Large intestine (tissue), 3 donors: ENCODE data around the gene TBC1D2B. TPM values are rescaled to one million over a fixed set of nuclear protein-coding genes. Genes with fewer than 3 reads are reported as not detected.
"Not testable (repeated sequence)": the region's sequence is repeated elsewhere in the genome, so short reads cannot be mapped to it uniquely, and the experiment has no call there.

ENCODE experiments used
- DNase-seq, 2 donors: peaks; one replicate each; pipeline versions ENCODE4 v3.0.0 to v3.0.0-alpha.2; 2013
- H3K27ac ChIP-seq: one replicate; pipeline ENCODE4 v1.5.1; 2013; ENCODE audit warnings: low read length
- H3K27me3 ChIP-seq: 2 replicates; pipeline ENCODE4 v1.6.1; 2013; ENCODE audit warnings: low read length; ENCODE audit not compliant: control insufficient read depth, insufficient read depth
- H3K36me3 ChIP-seq: 2 replicates; pipeline ENCODE4 v1.6.1; 2013; ENCODE audit warnings: low read length; ENCODE audit not compliant: control insufficient read depth, insufficient read depth
- H3K4me1 ChIP-seq: one replicate; pipeline ENCODE4 v1.6.1; 2013; ENCODE audit warnings: low read length; ENCODE audit not compliant: control insufficient read depth, insufficient read depth
- H3K4me3 ChIP-seq: one replicate; pipeline ENCODE4 v1.5.1; 2013; ENCODE audit warnings: low read length
- H3K9me3 ChIP-seq: one replicate; pipeline ENCODE4 v1.6.1; 2013; ENCODE audit warnings: mild to moderate bottlenecking, low read depth, low read length, moderate library complexity; ENCODE audit not compliant: control insufficient read depth
- WGBS: methylation state at CpG from one replicate; pipeline ENCODE4 v1.1.5; 2013; ENCODE audit warnings: low lambda C conversion rate; ENCODE audit not compliant: insufficient coverage; 5-methylcytosine and 5-hydroxymethylcytosine counted together
- polyA plus RNA-seq: library from polyadenylated mRNA; unstranded; fragments of 120-200 nt; gene quantifications from one replicate; pipeline ENCODE4 v1.2.1, GENCODE V29; 2013

The TBC1D2B gene
- polyA plus RNA-seq, 1 donor, result 44.6 TPM

DNA sequence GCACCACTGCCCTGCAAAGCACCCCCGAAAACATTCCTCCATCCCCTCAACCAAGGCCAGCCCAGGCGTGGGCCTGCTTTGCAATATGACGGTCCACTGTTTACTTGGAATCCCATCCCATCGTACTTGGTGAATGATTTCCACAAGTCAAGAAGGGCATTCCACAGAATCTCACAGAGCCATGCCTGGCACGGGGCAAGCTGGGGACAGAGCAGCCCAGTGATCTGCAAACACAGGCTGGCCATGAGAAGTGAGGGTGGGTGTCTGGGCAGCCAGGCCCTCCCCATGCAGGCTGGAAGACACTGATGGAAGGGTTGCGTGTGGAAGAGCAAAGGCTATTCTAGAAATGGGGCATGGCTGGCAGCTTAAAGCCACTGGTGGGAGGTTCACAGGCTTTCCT, 80.3 kb downstream of the TBC1D2B start:
- not testable (repeated sequence) for H3K4me3 ChIP-seq, DNase-seq, H3K4me1 ChIP-seq, H3K9me3 ChIP-seq, H3K27me3 ChIP-seq, H3K27ac ChIP-seq
- no CpG with 5 or more reads among the region's 6 CpGs for WGBS
- peaks cover 67% of the 10 kb centered on the region for H3K36me3 ChIP-seq

DNA sequence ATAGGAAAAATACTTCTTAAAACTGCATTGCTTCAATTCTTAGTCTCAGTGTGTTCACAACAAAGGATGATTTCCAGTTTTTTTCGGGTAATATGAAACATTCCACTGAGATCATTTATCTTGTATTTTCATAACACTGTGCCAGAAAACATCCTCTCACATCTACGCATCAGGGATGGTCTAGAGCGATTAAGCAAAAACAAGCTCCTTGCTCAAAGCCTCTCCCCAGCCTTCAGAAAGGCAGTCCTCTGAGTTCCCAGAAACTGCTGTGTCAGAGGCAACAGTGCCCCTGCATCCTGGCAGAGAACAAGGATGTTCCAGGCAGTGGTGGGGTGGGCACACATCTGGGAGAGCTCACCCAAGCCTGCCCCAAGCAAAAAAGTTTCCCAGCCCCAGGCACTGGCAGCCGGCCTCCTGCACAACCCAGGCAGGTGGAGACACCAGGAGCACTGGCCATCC, 80.8 kb downstream of the TBC1D2B start:
- H3K4me3 ChIP-seq, H3K4me1 ChIP-seq, H3K9me3 ChIP-seq, H3K27me3 ChIP-seq, H3K27ac ChIP-seq, DNase-seq: not testable (repeated sequence)
- WGBS, result no CpG with 5 or more reads among the region's 4 CpGs
- peaks cover 63% of the 10 kb centered on the region for H3K36me3 ChIP-seq

DNA sequence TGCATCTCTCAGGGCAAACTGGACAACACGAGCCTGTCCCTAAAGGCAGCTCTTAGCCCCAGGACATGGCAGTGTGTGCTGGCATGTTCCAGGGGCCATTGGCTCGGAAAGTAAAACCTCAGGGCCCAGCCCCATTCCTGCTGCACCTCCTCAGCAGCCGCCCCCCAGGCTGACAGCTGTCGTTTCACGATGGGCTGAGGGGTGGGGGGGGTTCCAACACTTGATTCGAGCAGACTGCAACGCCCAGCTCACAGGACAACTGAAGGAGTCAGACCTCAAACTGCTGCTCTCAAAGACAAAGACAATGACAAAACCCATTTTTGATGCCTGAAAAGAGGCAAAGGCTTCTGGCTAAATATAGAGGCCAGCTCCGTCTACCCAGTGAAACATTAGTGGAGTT, 81.3 kb downstream of the TBC1D2B start:
- WGBS, result 100% methylated on average over 1 of the region's 8 CpGs
- H3K36me3 ChIP-seq, result peaks cover 58% of the 10 kb centered on the region
- H3K27ac ChIP-seq, result not testable (repeated sequence)

DNA sequence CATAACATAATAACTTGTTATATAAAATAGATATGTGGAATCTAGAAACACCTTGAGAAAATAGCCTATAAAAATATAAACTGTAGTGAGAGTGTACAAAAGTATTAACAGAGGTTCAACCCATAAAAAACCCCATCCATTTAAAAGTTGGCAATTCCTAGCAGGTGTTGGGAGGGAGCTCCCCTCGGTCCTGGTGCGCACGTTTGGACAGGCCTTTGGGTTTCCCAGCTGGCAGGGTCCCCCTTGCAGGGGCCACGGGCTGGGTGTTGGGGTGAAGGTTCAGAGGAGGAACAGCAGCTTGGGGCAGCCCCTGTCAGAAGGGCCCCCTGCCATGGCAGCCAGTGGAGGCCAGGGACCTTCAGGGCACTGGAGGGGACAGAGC, 82.0 kb downstream of the TBC1D2B start:
- DNase-seq, H3K4me1 ChIP-seq: not testable (repeated sequence)
- no CpG with 5 or more reads among the region's 4 CpGs for WGBS

More for the DNA sequence above, 81.3 kb downstream of the TBC1D2B start:
- not testable (repeated sequence) for DNase-seq, H3K4me3 ChIP-seq, H3K4me1 ChIP-seq, H3K27me3 ChIP-seq, H3K9me3 ChIP-seq

DNA sequence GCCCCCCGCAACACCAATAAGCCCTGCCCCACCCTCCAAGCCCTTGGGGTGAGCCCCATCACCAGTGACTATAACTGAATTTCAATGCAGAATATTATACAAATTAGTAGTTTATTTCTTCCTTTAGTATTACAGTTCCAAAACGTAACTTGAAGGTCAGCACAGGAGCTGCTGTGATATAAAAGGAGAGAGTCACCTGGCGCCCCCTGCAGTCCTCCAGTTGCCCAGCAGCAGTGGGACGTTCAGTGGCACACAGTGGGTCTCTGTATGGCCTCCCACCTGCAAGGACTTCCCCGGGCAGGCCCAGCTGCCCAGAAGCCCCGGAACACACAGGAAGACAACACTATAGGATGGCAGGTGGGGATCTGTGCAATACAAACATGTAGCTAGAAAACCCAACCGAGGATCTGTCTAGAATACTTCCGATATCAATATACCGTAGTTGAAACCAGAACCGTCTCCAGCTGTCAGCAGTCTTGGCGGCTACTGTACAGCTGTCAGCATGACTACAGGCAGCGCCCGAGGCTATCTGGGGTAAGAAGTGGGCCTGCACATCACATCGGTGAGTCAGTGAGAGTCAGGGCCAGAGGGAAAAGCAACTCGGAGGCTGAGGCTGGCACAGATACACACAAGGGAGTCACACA, 82.5 kb downstream of the TBC1D2B start:
- H3K4me3 ChIP-seq, H3K27me3 ChIP-seq, H3K27ac ChIP-seq, H3K9me3 ChIP-seq, DNase-seq: not testable (repeated sequence)
- WGBS, result no CpG with 5 or more reads among the region's 15 CpGs
- peaks cover 45% of the 10 kb centered on the region for H3K36me3 ChIP-seq
- peaks cover 14% of the 10 kb centered on the region for H3K4me1 ChIP-seq

More for the DNA sequence above, 82.0 kb downstream of the TBC1D2B start:
- not testable (repeated sequence) for H3K27ac ChIP-seq, H3K27me3 ChIP-seq, H3K9me3 ChIP-seq, H3K4me3 ChIP-seq
- H3K36me3 ChIP-seq, result peaks cover 51% of the 10 kb centered on the region

DNA sequence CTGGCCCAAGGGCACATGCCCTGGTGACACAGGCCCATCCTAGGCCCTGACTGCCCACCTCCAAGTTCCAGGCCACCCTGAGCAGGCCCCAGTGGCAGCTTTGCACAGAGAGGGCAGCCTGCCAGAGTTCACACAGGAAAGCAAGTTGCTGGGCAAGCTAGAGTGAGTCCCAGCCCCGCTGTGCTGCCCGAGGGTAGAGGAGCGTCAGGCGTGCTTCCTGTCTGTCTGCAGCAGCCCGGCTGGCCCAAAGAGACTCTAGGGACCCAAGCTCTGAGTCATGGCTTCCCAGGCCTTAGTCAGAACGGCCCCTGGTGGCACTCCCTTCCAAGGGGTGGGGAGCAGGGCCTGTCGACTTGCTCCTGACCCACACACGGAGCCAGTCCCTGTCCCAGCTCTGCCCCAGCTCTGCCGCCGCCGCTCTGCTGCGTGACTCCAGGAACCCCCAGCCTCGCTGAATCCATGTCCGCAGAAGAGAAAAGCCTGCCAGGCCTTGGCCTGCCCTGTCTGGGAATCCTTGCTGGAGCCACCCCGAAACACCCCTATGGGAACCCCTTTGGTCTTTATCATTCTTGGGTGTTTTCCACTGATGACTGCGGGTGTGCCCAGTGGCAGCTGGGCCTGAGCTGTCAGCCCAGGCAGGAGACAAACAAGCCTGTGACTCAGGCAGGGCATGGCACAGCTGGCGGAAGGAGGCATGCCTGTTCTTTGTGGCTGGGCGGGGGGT, 83.4 kb downstream of the TBC1D2B start:
- H3K27me3 ChIP-seq, H3K4me3 ChIP-seq, H3K9me3 ChIP-seq, DNase-seq, H3K27ac ChIP-seq: not testable (repeated sequence)
- WGBS, result no CpG with 5 or more reads among the region's 18 CpGs
- Histone ChIP-seq H3K4me1 (peaks cover 18% of the 10 kb centered on the region), H3K36me3 (peaks cover 37% of the 10 kb centered on the region)

DNA sequence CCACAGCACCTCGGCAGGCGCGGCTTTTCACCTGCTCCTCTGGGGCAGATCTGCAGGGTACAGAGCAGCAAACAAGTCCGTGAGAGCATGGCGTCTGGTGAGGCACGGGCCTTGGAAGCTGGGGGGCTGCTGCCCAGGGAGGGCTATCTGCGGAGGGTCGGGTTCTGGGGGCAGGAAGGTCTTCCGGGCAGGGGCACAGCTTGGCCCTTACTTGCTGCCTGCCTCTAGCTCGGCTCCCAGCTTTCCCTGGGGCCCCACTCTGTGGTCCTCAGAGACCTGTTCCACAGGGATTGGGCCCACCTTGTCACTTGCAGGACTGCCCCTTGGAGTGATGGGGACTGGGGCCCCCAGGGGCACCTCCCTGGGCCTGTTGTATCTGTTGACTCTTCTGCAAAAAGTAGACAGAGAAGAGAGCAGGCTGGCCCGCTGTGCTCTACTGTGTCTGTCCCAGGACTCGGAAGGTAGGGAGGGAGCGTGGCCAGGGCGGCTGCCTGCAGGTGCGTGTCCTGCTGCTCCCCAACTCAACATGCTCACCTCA, 84.1 kb downstream of the TBC1D2B start:
- H3K27me3 ChIP-seq, result no peaks in the 10 kb centered on the region
- H3K4me1 ChIP-seq, result peaks cover 18% of the 10 kb centered on the region
- DNase-seq, result no peak
- WGBS, result no CpG with 5 or more reads among the region's 15 CpGs
- H3K27ac ChIP-seq, result no peak overlapping the region
- no peak overlapping the region for H3K4me3 ChIP-seq
- H3K9me3 ChIP-seq, result no peaks in the 10 kb centered on the region
- H3K36me3 ChIP-seq, result peaks cover 32% of the 10 kb centered on the region

DNA sequence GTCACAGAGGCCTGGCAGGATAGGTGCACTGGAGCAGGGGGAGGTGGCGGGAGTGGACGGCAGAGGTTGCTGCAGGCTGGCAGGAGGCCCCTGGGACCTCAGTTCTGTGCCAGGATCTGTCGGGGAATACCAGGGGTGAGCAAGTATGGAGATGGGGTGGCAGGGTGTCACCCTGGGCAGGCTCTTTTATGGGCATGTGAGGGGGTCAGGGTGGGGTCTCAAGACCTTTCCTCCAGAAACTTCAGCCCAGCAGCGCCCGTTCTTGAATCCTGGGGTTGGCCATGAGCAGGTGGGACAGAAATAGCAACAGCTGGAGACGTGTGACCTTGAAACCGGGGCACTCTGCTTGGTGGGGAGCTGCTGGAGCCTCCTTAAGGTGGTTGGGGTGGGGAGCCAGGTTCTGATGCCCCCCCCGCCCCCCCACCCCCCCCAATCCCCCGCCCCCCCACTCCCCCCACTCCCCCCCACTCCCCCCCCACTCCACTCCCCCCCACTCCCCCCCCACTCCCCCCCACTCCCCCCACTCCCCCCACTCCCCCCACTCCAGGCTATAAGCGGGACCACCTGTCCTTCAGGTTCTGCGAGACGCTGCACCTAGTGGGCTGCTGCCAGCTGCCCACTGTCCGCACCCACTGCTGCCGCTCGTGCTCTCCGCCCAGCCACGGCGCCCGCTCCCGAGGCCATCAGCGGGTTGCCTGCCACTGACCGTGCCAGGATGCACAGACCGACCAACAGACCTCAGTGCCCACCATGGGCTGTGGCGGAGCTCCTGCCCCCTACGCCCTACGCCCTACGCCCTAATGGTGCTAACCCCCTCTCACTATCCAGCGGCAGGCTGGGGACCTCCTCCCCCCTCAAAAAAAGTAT, 84.9 kb downstream of the TBC1D2B start:
- no peaks in the 10 kb centered on the region for H3K9me3 ChIP-seq
- peaks cover 18% of the 10 kb centered on the region for H3K4me1 ChIP-seq
- peaks cover 25% of the 10 kb centered on the region for H3K36me3 ChIP-seq
- no peaks in the 10 kb centered on the region for H3K27me3 ChIP-seq
- peak overlapping the region; percentile 45 for H3K27ac ChIP-seq
- DNase-seq, result no peak
- H3K4me3 ChIP-seq, result no peak overlapping the region
- no CpG with 5 or more reads among the region's 28 CpGs for WGBS

DNA sequence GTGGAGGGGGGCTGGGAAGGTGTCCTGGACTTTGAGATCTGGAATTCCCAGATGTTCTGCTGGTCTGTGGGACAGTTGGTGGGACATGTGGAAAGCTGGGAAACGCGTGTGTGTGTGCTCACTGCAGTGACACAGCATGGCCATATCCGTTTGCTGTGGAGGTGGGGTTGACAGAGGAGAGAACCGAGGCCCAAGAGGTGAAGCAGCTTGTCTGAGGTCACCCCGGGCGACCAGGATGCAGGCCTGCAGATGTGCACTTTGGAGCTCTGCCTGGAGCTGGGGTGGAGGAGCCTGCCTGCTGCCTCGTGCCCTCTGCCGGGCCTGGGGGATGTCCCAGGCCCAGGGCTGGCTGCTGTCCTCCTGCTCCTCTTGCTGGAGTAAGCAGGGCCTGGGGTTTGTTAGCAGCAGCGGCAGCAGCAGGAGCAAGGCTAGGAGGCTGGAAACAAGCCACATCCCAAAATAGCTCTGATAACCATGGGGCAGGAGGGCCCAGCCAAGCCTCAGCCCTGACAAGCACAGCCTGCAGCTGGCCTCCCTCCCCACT, 85.8 kb downstream of the TBC1D2B start:
- WGBS, result no CpG with 5 or more reads among the region's 9 CpGs
- not testable (repeated sequence) for H3K4me3 ChIP-seq, H3K27me3 ChIP-seq, H3K9me3 ChIP-seq, H3K27ac ChIP-seq
- Histone ChIP-seq H3K4me1 (peaks cover 18% of the 10 kb centered on the region), H3K36me3 (peaks cover 18% of the 10 kb centered on the region)
- DNase-seq, result peak in 1 of 2 donors; percentile 56

DNA sequence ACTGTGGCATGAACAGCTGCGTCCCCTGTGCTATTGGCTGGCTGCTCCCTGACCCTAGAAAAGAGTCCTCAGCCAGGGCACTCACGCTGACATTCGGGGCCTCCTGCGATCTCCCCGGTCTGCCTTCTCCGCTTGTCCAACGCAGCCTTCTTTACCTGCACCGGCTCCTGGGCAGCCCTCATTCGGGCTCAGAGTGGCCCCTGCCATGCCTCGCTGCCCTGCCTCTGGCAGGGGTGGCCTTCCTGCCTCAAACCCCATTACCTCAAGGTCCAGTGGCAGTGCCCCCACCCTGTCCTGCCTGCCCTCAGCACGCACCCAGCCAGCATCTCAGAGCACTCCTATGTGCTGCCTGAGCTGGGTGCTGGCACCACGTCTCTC, 86.5 kb downstream of the TBC1D2B start:
- Histone ChIP-seq H3K27ac (peak overlapping the region; percentile 31), H3K36me3 (peaks cover 11% of the 10 kb centered on the region), H3K4me1 (peaks cover 18% of the 10 kb centered on the region), H3K9me3 (no peaks in the 10 kb centered on the region), H3K4me3 (no peak overlapping the region), H3K27me3 (no peaks in the 10 kb centered on the region)
- no CpG with 5 or more reads among the region's 12 CpGs for WGBS
- DNase-seq, result no peak
